Loucy (cell line): Measurements from ENCODE around the gene ADCY5.

ENCODE experiments used
- H2AFZ ChIP-seq: fragments of 200-600 bp; sonication (generic); 2 replicates; pipeline ENCODE4 v1.6.0; 2016; ENCODE audit warnings: antibody characterized with exemption, mild to moderate bottlenecking, low read length, moderate library complexity
- H3F3A ChIP-seq: fragments of 200-600 bp; 2 replicates; pipeline ENCODE4 v1.6.0; 2016; ENCODE audit warnings: antibody characterized with exemption, low read depth, mild to moderate bottlenecking
- H3K27me3 ChIP-seq: fragments of 200-600 bp; sonication (generic); 2 replicates; pipeline ENCODE4 v1.6.1; 2014; ENCODE audit warnings: low read length, mild to moderate bottlenecking; ENCODE audit not compliant: insufficient read depth, poor library complexity, severe bottlenecking
- H3K36me3 ChIP-seq: fragments of 200-600 bp; sonication (generic); 2 replicates; pipeline ENCODE4 v1.6.1; 2016; ENCODE audit warnings: low read length; ENCODE audit not compliant: insufficient read depth
- H3K4me1 ChIP-seq: fragments of 200-600 bp; sonication (generic); 2 replicates; pipeline ENCODE4 v1.5.1; 2014; ENCODE audit warnings: low read length, mild to moderate bottlenecking; ENCODE audit not compliant: insufficient read depth, poor library complexity, severe bottlenecking
- H3K4me2 ChIP-seq: fragments of 200-600 bp; sonication (generic); 2 replicates; pipeline ENCODE4 v1.6.0; 2014; ENCODE audit warnings: antibody characterized with exemption, low read length, low read depth, mild to moderate bottlenecking; ENCODE audit not compliant: poor library complexity, severe bottlenecking
- H3K4me3 ChIP-seq: fragments of 200-600 bp; sonication (generic); 2 replicates; pipeline ENCODE4 v1.5.1; 2014; ENCODE audit warnings: low read length, mild to moderate bottlenecking, mixed read lengths; ENCODE audit not compliant: poor library complexity, severe bottlenecking
- H3K79me2 ChIP-seq: fragments of 200-600 bp; sonication (generic); 2 replicates; pipeline ENCODE4 v1.6.1; 2014; ENCODE audit warnings: low read length; ENCODE audit not compliant: insufficient read depth
- H3K9ac ChIP-seq: fragments of 200-600 bp; sonication (generic); 2 replicates; pipeline ENCODE4 v1.6.0; 2014; ENCODE audit warnings: mild to moderate bottlenecking, low read depth, low read length, moderate library complexity; ENCODE audit not compliant: poor library complexity, severe bottlenecking
- H3K9me2 ChIP-seq: fragments of 200-600 bp; sonication (generic); replicated peaks from 2 replicates; pipeline ENCODE4 v1.6.1; 2016; ENCODE audit warnings: low read depth, low read length, mixed read lengths
- H3K9me3 ChIP-seq: fragments of 200-600 bp; sonication (generic); 2 replicates; pipeline ENCODE4 v1.6.1; 2014; ENCODE audit warnings: mild to moderate bottlenecking, antibody characterized with exemption, low read length, low read depth; ENCODE audit not compliant: insufficient read depth
- H4K20me1 ChIP-seq: fragments of 200-600 bp; sonication (generic); 2 replicates; pipeline ENCODE4 v1.6.0; 2014; ENCODE audit warnings: antibody characterized with exemption, low read length, mild to moderate bottlenecking; ENCODE audit not compliant: insufficient read depth, poor library complexity, severe bottlenecking
- CTCF ChIP-seq: fragments of 200-600 bp; sonication (generic); conservative IDR thresholded peaks from 2 replicates; pipeline ENCODE4 v1.5.1; 2014; ENCODE audit warnings: mild to moderate bottlenecking, antibody characterized with exemption, low read length
- EZH2phosphoT487 ChIP-seq: fragments of 200-600 bp; IDR thresholded peaks from 2 replicates; pipeline ENCODE4 v1.6.1; 2018; ENCODE audit warnings: antibody characterized with exemption, mild to moderate bottlenecking, moderate library complexity, borderline replicate concordance

Gene ADCY5

GRCh38 chr3:123318374-123318773 is 130.5 kb downstream of the ADCY5 start:
- Histone ChIP-seq H3F3A (no peaks in the 10 kb centered on the region), H3K4me2 (no peak overlapping the region), H3K4me1 (no peaks in the 10 kb centered on the region), H3K27me3 (no peaks in the 10 kb centered on the region), H4K20me1 (no peaks in the 10 kb centered on the region), H3K9me2 (no peaks in the 10 kb centered on the region), H3K4me3 (no peak overlapping the region), H3K36me3 (no peaks in the 10 kb centered on the region), H3K9me3 (no peaks in the 10 kb centered on the region), H3K9ac (no peak overlapping the region), H2AFZ (no peak overlapping the region), H3K79me2 (no peaks in the 10 kb centered on the region)
- TF ChIP-seq CTCF: no peak
- TF ChIP-seq EZH2phosphoT487: no peak

GRCh38 chr3:123317716-123318115 is 131.2 kb downstream of the ADCY5 start:
- H4K20me1 ChIP-seq: no peaks in the 10 kb centered on the region
- TF ChIP-seq CTCF: no peak
- no peak for TF ChIP-seq EZH2phosphoT487
- no peak overlapping the region for H3K4me2 ChIP-seq
- no peaks in the 10 kb centered on the region for H3K9me3 ChIP-seq
- no peaks in the 10 kb centered on the region for H3K9me2 ChIP-seq
- no peaks in the 10 kb centered on the region for H3K4me1 ChIP-seq
- H2AFZ ChIP-seq: no peak overlapping the region
- H3K36me3 ChIP-seq: no peaks in the 10 kb centered on the region
- H3K4me3 ChIP-seq: no peak overlapping the region
- no peaks in the 10 kb centered on the region for H3K27me3 ChIP-seq
- no peaks in the 10 kb centered on the region for H3F3A ChIP-seq
- no peak overlapping the region for H3K9ac ChIP-seq
- H3K79me2 ChIP-seq: no peaks in the 10 kb centered on the region

GRCh38 chr3:123315271-123315595 is 133.7 kb downstream of the ADCY5 start:
- Histone ChIP-seq H3K36me3 (no peaks in the 10 kb centered on the region), H3K9ac (no peak overlapping the region), H3K9me2 (no peaks in the 10 kb centered on the region), H3K4me2 (no peak overlapping the region), H3K27me3 (no peaks in the 10 kb centered on the region), H3K9me3 (no peaks in the 10 kb centered on the region), H2AFZ (no peak overlapping the region), H3K4me3 (no peak overlapping the region), H3F3A (no peaks in the 10 kb centered on the region), H4K20me1 (no peaks in the 10 kb centered on the region), H3K79me2 (no peaks in the 10 kb centered on the region), H3K4me1 (no peaks in the 10 kb centered on the region)
- TF ChIP-seq EZH2phosphoT487 (no peak), CTCF (no peak)
